ENCODE measurements around the gene SSR2.

SSR2 gene

GRCh38 chr1:155974208-155975115 is 46.3 kb downstream of the SSR2 start:
- no peak for DNase-seq (ENCODE audit: low spot score)

- no peak for DNase-seq (ENCODE audit: low spot score)
Measured at GRCh38 chr1:155973723-155974122, 47.0 kb downstream of the SSR2 start.

- no peak for DNase-seq (ENCODE audit: low spot score)
Measured at GRCh38 chr1:155971910-155972809, 48.6 kb downstream of the SSR2 start.

GRCh38 chr1:155970531-155971167 is 50.1 kb downstream of the SSR2 start:
- peak; percentile 79 for DNase-seq (ENCODE audit: low spot score)

- DNase-seq (ENCODE audit: low spot score): no peak
Measured at GRCh38 chr1:155969377-155969791, 51.4 kb downstream of the SSR2 start.

GRCh38 chr1:155968670-155969069 is 52.1 kb downstream of the SSR2 start:
- DNase-seq (ENCODE audit: low spot score): no peak

- DNase-seq (ENCODE audit: low spot score): no peak
Measured at GRCh38 chr1:155968051-155968400, 52.7 kb downstream of the SSR2 start.

GRCh38 chr1:155967341-155968050 is 53.3 kb downstream of the SSR2 start:
- no peak for DNase-seq (ENCODE audit: low spot score)

- no peak for DNase-seq (ENCODE audit: low spot score)
Measured at GRCh38 chr1:155966750-155967149, 54.0 kb downstream of the SSR2 start.

GRCh38 chr1:155966135-155966534 is 54.6 kb downstream of the SSR2 start:
- no peak for DNase-seq (ENCODE audit: low spot score)

GRCh38 chr1:155964193-155964592 is 56.6 kb downstream of the SSR2 start:
- DNase-seq (ENCODE audit: low spot score): no peak

GRCh38 chr1:155962599-155963211 is 58.0 kb downstream of the SSR2 start:
- no peak for DNase-seq (ENCODE audit: low spot score)

- DNase-seq (ENCODE audit: low spot score): no peak
Measured at GRCh38 chr1:155961937-155962336, 58.8 kb downstream of the SSR2 start.

- no peak for DNase-seq (ENCODE audit: low spot score)
Measured at GRCh38 chr1:155960081-155960745, 60.5 kb downstream of the SSR2 start.

Measured in germinal center (tissue), 1 donor.